WTC11 (cell line): Measurements from ENCODE around the gene P2RY12. TPM values are rescaled to one million over a fixed set of nuclear protein-coding genes. Genes with fewer than 3 reads are reported as not detected.
"Not testable (repeated sequence)": the region's sequence is repeated elsewhere in the genome, so short reads cannot be mapped to it uniquely, and the experiment has no call there.

Experiments used
- ATAC-seq: fragments of 200-7000 bp; cut with Tn5 transposase; 2 replicates; pipeline ENCODE4 v1.10.0; 2021; ENCODE audit warnings: mild to moderate bottlenecking, moderate library complexity
- CTCF ChIA-PET: fragments of 300-600 bp; sonication (Branson Sonifier 250); formaldehyde crosslinking; loops from one replicate; lab custom pipeline; 2021; ENCODE audit warnings: antibody characterized with exemption; lab: Charles Lee
- POLR2A ChIA-PET: fragments of 350-600 bp; sonication (Branson Sonifier 250); formaldehyde crosslinking; loops from one replicate; lab custom pipeline; 2021; ENCODE audit warnings: antibody characterized with exemption; lab: Charles Lee
- DNase-seq: peaks from one replicate; pipeline ENCODE4 v3.0.0; 2021; ENCODE audit warnings: low spot score
- H3K27ac Mint-ChIP-seq: 2 replicates; pipeline ENCODE4 v1.8.0; 2021; ENCODE audit warnings: mixed read lengths
- H3K27me3 Mint-ChIP-seq: 2 replicates; pipeline ENCODE4 v1.8.0; 2021; ENCODE audit warnings: low read depth, mild to moderate bottlenecking, moderate library complexity, mixed read lengths
- H3K36me3 Mint-ChIP-seq: 2 replicates; pipeline ENCODE4 v1.8.0; 2021; ENCODE audit warnings: mixed read lengths
- H3K4me1 Mint-ChIP-seq: 2 replicates; pipeline ENCODE4 v1.8.0; 2022; ENCODE audit warnings: mixed read lengths
- H3K4me3 Mint-ChIP-seq: 2 replicates; pipeline ENCODE4 v1.8.0; 2021; ENCODE audit warnings: mild to moderate bottlenecking, moderate library complexity, mixed read lengths
- H3K9me3 Mint-ChIP-seq: 2 replicates; pipeline ENCODE4 v1.8.0; 2021; ENCODE audit warnings: mixed read lengths
- ATF2 ChIP-seq: sonication (generic); formaldehyde crosslinking; IDR thresholded peaks from 2 replicates; pipeline ENCODE4 v1.8.1; 2022; ENCODE audit warnings: low read depth, missing genetic modification reagents, borderline replicate concordance
- CBFB ChIP-seq: sonication (generic); formaldehyde crosslinking; IDR thresholded peaks from 2 replicates; pipeline ENCODE4 v1.8.1; 2022; ENCODE audit warnings: mild to moderate bottlenecking, low read depth, missing genetic modification reagents
- CREB1 ChIP-seq: sonication (generic); formaldehyde crosslinking; IDR thresholded peaks from 2 replicates; pipeline ENCODE4 v1.8.0; 2023; ENCODE audit warnings: mild to moderate bottlenecking, missing genetic modification reagents
- ELF4 ChIP-seq: sonication (generic); formaldehyde crosslinking; IDR thresholded peaks from 2 replicates; pipeline ENCODE4 v1.8.1; 2022; ENCODE audit warnings: low read depth, mild to moderate bottlenecking, moderate library complexity, missing genetic modification reagents
- EMX1 ChIP-seq: fragments of 250-450 bp; sonication (Bioruptor Pico); IDR thresholded peaks from 2 replicates; pipeline ENCODE4 v1.8.0; 2021; ENCODE audit warnings: mild to moderate bottlenecking
- ESRRA ChIP-seq: sonication (generic); formaldehyde crosslinking; IDR thresholded peaks from 2 replicates; pipeline ENCODE4 v1.8.1; 2022; ENCODE audit warnings: mild to moderate bottlenecking, missing genetic modification reagents, borderline replicate concordance
- GRHL2 ChIP-seq: fragments of 250-450 bp; sonication (Bioruptor Pico); IDR thresholded peaks from 2 replicates; pipeline ENCODE4 v1.8.0; 2022; ENCODE audit warnings: mild to moderate bottlenecking, moderate library complexity; ENCODE audit not compliant: insufficient replicate concordance, severe bottlenecking
- IRF1 ChIP-seq: sonication (generic); formaldehyde crosslinking; IDR thresholded peaks from 2 replicates; pipeline ENCODE4 v1.8.0; 2023; ENCODE audit warnings: missing genetic modification reagents
- ZNF317 ChIP-seq: sonication (generic); formaldehyde crosslinking; IDR thresholded peaks from 2 replicates; pipeline ENCODE4 v1.8.1; 2023; ENCODE audit warnings: low read depth, mild to moderate bottlenecking, moderate library complexity, missing genetic modification reagents, borderline replicate concordance
- ZNF416 ChIP-seq: fragments of 250-450 bp; sonication (Bioruptor Pico); IDR thresholded peaks from 2 replicates; pipeline ENCODE4 v1.9.0; 2021; ENCODE audit warnings: mild to moderate bottlenecking, inconsistent platforms
- ZNF425 ChIP-seq: fragments of 250-450 bp; sonication (Bioruptor Pico); conservative IDR thresholded peaks from 2 replicates; pipeline ENCODE4 v1.9.0; 2021; ENCODE audit warnings: mild to moderate bottlenecking
- total RNA-seq: library from RNA; stranded (reverse); gene quantifications from 3 replicates; pipeline ENCODE4 v1.2.3, GENCODE V29; 2021
- TF ChIP-seq, protein P1 (sequence below): sonication (generic); formaldehyde crosslinking; IDR thresholded peaks from 2 replicates; pipeline ENCODE4 v1.8.1; 2023; ENCODE audit warnings: mild to moderate bottlenecking, missing genetic modification reagents, borderline replicate concordance

P2RY12 gene
- total RNA-seq, 1 experiment from 2014 or later = not detected

- TF ChIP-seq ATF2 (CRISPR knock-in tag) (no peak), CREB1 (CRISPR knock-in tag) (no peak), EMX1 (CRISPR knock-in tag) (no peak), GRHL2 (CRISPR knock-in tag) (no peak), ZNF317 (CRISPR knock-in tag) (no peak), ELF4 (no peak), IRF1 (CRISPR knock-in tag) (no peak), CBFB (CRISPR knock-in tag) (no peak), ZNF416 (no peak)
- TF ChIP-seq, protein P1, sequence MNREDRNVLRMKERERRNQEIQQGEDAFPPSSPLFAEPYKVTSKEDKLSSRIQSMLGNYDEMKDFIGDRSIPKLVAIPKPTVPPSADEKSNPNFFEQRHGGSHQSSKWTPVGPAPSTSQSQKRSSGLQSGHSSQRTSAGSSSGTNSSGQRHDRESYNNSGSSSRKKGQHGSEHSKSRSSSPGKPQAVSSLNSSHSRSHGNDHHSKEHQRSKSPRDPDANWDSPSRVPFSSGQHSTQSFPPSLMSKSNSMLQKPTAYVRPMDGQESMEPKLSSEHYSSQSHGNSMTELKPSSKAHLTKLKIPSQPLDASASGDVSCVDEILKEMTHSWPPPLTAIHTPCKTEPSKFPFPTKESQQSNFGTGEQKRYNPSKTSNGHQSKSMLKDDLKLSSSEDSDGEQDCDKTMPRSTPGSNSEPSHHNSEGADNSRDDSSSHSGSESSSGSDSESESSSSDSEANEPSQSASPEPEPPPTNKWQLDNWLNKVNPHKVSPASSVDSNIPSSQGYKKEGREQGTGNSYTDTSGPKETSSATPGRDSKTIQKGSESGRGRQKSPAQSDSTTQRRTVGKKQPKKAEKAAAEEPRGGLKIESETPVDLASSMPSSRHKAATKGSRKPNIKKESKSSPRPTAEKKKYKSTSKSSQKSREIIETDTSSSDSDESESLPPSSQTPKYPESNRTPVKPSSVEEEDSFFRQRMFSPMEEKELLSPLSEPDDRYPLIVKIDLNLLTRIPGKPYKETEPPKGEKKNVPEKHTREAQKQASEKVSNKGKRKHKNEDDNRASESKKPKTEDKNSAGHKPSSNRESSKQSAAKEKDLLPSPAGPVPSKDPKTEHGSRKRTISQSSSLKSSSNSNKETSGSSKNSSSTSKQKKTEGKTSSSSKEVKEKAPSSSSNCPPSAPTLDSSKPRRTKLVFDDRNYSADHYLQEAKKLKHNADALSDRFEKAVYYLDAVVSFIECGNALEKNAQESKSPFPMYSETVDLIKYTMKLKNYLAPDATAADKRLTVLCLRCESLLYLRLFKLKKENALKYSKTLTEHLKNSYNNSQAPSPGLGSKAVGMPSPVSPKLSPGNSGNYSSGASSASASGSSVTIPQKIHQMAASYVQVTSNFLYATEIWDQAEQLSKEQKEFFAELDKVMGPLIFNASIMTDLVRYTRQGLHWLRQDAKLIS (CRISPR knock-in tag) = no peak
Observed at GRCh38 chr3:151394611-151395010, 10.1 kb upstream of the P2RY12 start (continued).

GRCh38 chr3:151393941-151394340 lies 9.4 kb upstream of the P2RY12 start:
- Mint-ChIP-seq H3K36me3 (peaks cover 31% of the 10 kb centered on the region), H3K4me3 (peak overlapping the region; percentile 48), H3K27me3 (no peaks in the 10 kb centered on the region; the same call in 1 of the 2 replicates), H3K9me3 (0 out of 2 replicates have a peak, but pooled peaks cover 3% of the 10 kb centered on the region), H3K4me1 (peaks cover 52% of the 10 kb centered on the region), H3K27ac (peak overlapping the region; percentile 65)
- ChIA-PET CTCF (interaction anchor here (0.6 to 2.5 kb wide), 2 partner anchors 15 to 66 kb away, joined by 6 to 17 read pairs; no protein-coding TSS in a partner anchor), POLR2A (interaction anchor here (0.6 kb wide), 3 partner anchors 67 to 1030 kb away, joined by 3 to 4 read pairs (median 3); no protein-coding TSS in a partner anchor)
- DNase-seq = no peak
- no peak for ATAC-seq
- TF ChIP-seq ESRRA (CRISPR knock-in tag) (no peak), ZNF425 (CRISPR knock-in tag) (no peak)

GRCh38 chr3:151393146-151393830 lies 8.7 kb upstream of the P2RY12 start:
- Mint-ChIP-seq H3K9me3 (0 out of 2 replicates have a peak, but pooled peaks cover 3% of the 10 kb centered on the region), H3K4me3 (peak overlapping the region; percentile 48), H3K27me3 (no peaks in the 10 kb centered on the region; the same call in 1 of the 2 replicates), H3K27ac (peak overlapping the region; percentile 98), H3K4me1 (peaks cover 52% of the 10 kb centered on the region), H3K36me3 (peaks cover 31% of the 10 kb centered on the region)
- POLR2A ChIA-PET = interaction anchor here (0.6 kb wide), 3 partner anchors 66 to 1031 kb away, joined by 3 to 4 read pairs (median 3); no protein-coding TSS in a partner anchor
- CTCF ChIA-PET = interaction anchor here (0.6 to 2.5 kb wide), 2 partner anchors 14 to 67 kb away, joined by 6 to 17 read pairs; no protein-coding TSS in a partner anchor
- TF ChIP-seq ZNF425 (CRISPR knock-in tag) = no peak
- DNase-seq = no peak
- peak; percentile 77 for ATAC-seq

DNA sequence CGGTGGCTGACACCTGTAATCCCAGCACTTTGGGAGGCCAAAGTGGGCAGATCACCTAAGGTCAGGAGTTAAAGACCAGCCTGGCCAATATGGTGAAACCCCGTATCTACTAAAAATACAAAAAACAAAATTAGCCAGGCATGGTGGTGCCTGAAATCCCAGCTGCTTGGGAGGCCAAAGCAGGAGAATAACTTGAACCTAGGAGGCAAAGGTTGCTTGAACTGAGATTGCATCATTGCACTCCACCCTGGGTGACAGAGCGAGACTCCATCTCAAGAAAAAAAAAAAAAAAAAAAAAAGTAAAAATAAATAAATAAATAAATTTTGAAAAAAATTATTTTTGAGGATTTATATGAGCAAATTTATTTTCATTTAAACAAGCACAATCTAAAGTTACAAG lies 7.6 kb upstream of the P2RY12 start:
- ATAC-seq, CTCF ChIA-PET, DNase-seq, H3K27me3 Mint-ChIP-seq, H3K9me3 Mint-ChIP-seq, H3K27ac Mint-ChIP-seq, H3K4me3 Mint-ChIP-seq: not testable (repeated sequence)
- Mint-ChIP-seq H3K4me1 (peaks cover 52% of the 10 kb centered on the region), H3K36me3 (peaks cover 37% of the 10 kb centered on the region)
- POLR2A ChIA-PET = interaction anchor here (0.7 kb wide), 1 partner anchor 12 kb away, joined by 4 read pairs; no protein-coding TSS in a partner anchor
